SK-N-SH (cell line): Measurements from ENCODE around the gene NKX3-2. TPM values are rescaled to one million over a fixed set of nuclear protein-coding genes. Genes with fewer than 3 reads are reported as not detected.

Experiments used
- CTCF ChIA-PET: fragments of 300-600, 350-600 bp; formaldehyde crosslinking; extraction: SDS; loops from one replicate; lab custom pipeline; 2021; lab: Yijun Ruan, JAX
- POLR2A ChIA-PET: fragments of 350-600 bp; sonication (Branson Sonifier 250); formaldehyde crosslinking; extraction: SDS; loops from one replicate; lab custom pipeline; 2020; ENCODE audit warnings: antibody characterized with exemption, inconsistent platforms; lab: Yijun Ruan, JAX
- DNase-seq: peaks from one replicate; pipeline ENCODE4 v3.0.0; 2012
- H2AFZ ChIP-seq: fragments of 200-600 bp; sonication (generic); 2 replicates; pipeline ENCODE4 v1.8.1; 2016; ENCODE audit warnings: antibody characterized with exemption, mild to moderate bottlenecking, low read depth
- H3F3A ChIP-seq: fragments of 200-600 bp; sonication (generic); replicated peaks from 2 replicates; pipeline ENCODE3; 2016; ENCODE audit warnings: antibody characterized with exemption, mild to moderate bottlenecking; ENCODE audit not compliant: insufficient read depth
- H3K27ac ChIP-seq, 2 experiments: fragments of 200-500 bp in 1 of 2; fragments of 200-600 bp in 1 of 2; sonication (Bioruptor generic) in 1 of 2; sonication (generic), shearing (Covaris generic) in 1 of 2; 2 replicates each; pipeline versions ENCODE4 v1.5.1 to v1.6.1; 2014 to 2016; ENCODE audit warnings: low read depth in 2 of 2, inconsistent platforms in 1 of 2, low read length in 1 of 2, mild to moderate bottlenecking in 1 of 2, mixed read lengths in 1 of 2
- H3K27me3 ChIP-seq: fragments of 200-600 bp; sonication (generic), shearing (Covaris generic); 2 replicates; pipeline ENCODE4 v1.6.1; 2016; ENCODE audit warnings: mixed run types; ENCODE audit not compliant: insufficient read depth
- H3K36me3 ChIP-seq, 2 experiments: fragments of 200-500 bp in 1 of 2; fragments of 200-600 bp in 1 of 2; sonication (Bioruptor generic) in 1 of 2; sonication (generic) in 1 of 2; replicated peaks in 1 of 2; 2 replicates each; pipeline versions ENCODE3 to v1.5.1; 2014 to 2016; ENCODE audit warnings: low read length in 1 of 2, mild to moderate bottlenecking in 1 of 2; ENCODE audit not compliant: insufficient read depth in 2 of 2, control insufficient read depth in 1 of 2
- H3K4me1 ChIP-seq, 2 experiments: fragments of 200-500 bp in 1 of 2; fragments of 200-600 bp in 1 of 2; sonication (Bioruptor generic) in 1 of 2; sonication (generic), shearing (Covaris generic) in 1 of 2; 2 replicates each; pipeline versions ENCODE4 v1.5.1 to v1.6.1; 2014 to 2016; ENCODE audit warnings: low read depth in 1 of 2, low read length in 1 of 2, mixed run types in 1 of 2; ENCODE audit not compliant: insufficient read depth in 2 of 2, control insufficient read depth in 1 of 2
- H3K4me2 ChIP-seq: fragments of 200-600 bp; sonication (generic), shearing (Covaris generic); 2 replicates; pipeline ENCODE4 v1.6.1; 2017; ENCODE audit warnings: mixed run types
- H3K4me3 ChIP-seq, 2 experiments: fragments of 200-500 bp in 1 of 2; fragments of 200-600 bp in 1 of 2; sonication (Bioruptor generic) in 1 of 2; sonication (generic), shearing (Covaris generic) in 1 of 2; 2 replicates each; pipeline versions ENCODE4 v1.5.1 to v1.8.1; 2014 to 2016; ENCODE audit warnings: low read depth in 2 of 2, inconsistent platforms in 1 of 2, low read length in 1 of 2, mild to moderate bottlenecking in 1 of 2, mixed read lengths in 1 of 2, moderate library complexity in 1 of 2
- H3K79me2 ChIP-seq: fragments of 200-600 bp; sonication (generic); 2 replicates; pipeline ENCODE4 v1.8.1; 2017; ENCODE audit warnings: mild to moderate bottlenecking; ENCODE audit not compliant: insufficient read depth
- H3K9ac ChIP-seq: fragments of 200-600 bp; sonication (generic); 2 replicates; pipeline ENCODE4 v1.6.1; 2017; ENCODE audit warnings: mixed run types
- H3K9me2 ChIP-seq: fragments of 200-600 bp; sonication (generic); 2 replicates; pipeline ENCODE4 v1.6.1; 2017; ENCODE audit warnings: mixed run types
- H3K9me3 ChIP-seq: fragments of 200-600 bp; sonication (generic); 2 replicates; pipeline ENCODE4 v1.6.1; 2017; ENCODE audit warnings: mixed run types, mild to moderate bottlenecking, moderate library complexity
- H4K20me1 ChIP-seq: fragments of 200-600 bp; sonication (generic); 2 replicates; pipeline ENCODE4 v1.6.1; 2017; ENCODE audit warnings: mild to moderate bottlenecking, mixed run types; ENCODE audit not compliant: insufficient read depth
- ELF1 ChIP-seq: IDR thresholded peaks from 2 replicates; pipeline ENCODE4 v1.4.0; 2012
- EP300 ChIP-seq, 2 experiments: IDR thresholded peaks; 2 replicates each; pipeline versions ENCODE4 v1.4.0 to v1.6.1; 2012; ENCODE audit warnings: borderline replicate concordance in 1 of 2, low read depth in 1 of 2, low read length in 1 of 2
- EZH2phosphoT487 ChIP-seq: fragments of 200-600 bp; sonication (generic); IDR thresholded peaks from 2 replicates; pipeline ENCODE4 v1.6.1; 2017; ENCODE audit warnings: low read depth, mixed run types, mild to moderate bottlenecking, antibody characterized with exemption, moderate library complexity, borderline replicate concordance
- FOSL2 ChIP-seq: IDR thresholded peaks from 2 replicates; pipeline ENCODE4 v1.4.0; 2012; ENCODE audit warnings: low read depth, mild to moderate bottlenecking, moderate library complexity, borderline replicate concordance
- FOXM1 ChIP-seq: IDR thresholded peaks from 2 replicates; pipeline ENCODE4 v1.4.0; 2012; ENCODE audit warnings: low read depth, mild to moderate bottlenecking
- MAX ChIP-seq: IDR thresholded peaks from 2 replicates; pipeline ENCODE4 v1.4.0; 2012; ENCODE audit warnings: low read depth
- MEF2A ChIP-seq: IDR thresholded peaks from 2 replicates; pipeline ENCODE4 v1.4.0; 2012; ENCODE audit warnings: low read depth, borderline replicate concordance
- MXI1 ChIP-seq: IDR thresholded peaks from 2 replicates; pipeline ENCODE4 v1.6.1; 2012; ENCODE audit warnings: mild to moderate bottlenecking, low read depth, low read length, improper control_type of control experiment
- PBX3 ChIP-seq: IDR thresholded peaks from 2 replicates; pipeline ENCODE4; 2012
- TAF1 ChIP-seq: IDR thresholded peaks from 2 replicates; pipeline ENCODE4 v1.6.1; 2012; ENCODE audit warnings: low read depth, mild to moderate bottlenecking, low read length, moderate library complexity, borderline replicate concordance
- WGBS: methylation state at CpG from one replicate; pipeline ENCODE4 v1.1.6; 2017; ENCODE audit warnings: low lambda C conversion rate; 5-methylcytosine and 5-hydroxymethylcytosine counted together
- polyA plus RNA-seq, 3 experiments: library from polyadenylated mRNA; depleted of rRNA; stranded (reverse); fragments of >200 nt; gene quantifications; 2 replicates each; pipeline ENCODE4 v1.2.3, GENCODE V29; 2012
- TF ChIP-seq, protein P1 (sequence below): IDR thresholded peaks from 2 replicates; pipeline ENCODE4 v1.4.0; 2012; ENCODE audit warnings: low read depth, borderline replicate concordance
- TF ChIP-seq, protein P2 (sequence below): IDR thresholded peaks from 2 replicates; pipeline ENCODE4 v1.6.1; 2012; ENCODE audit warnings: mild to moderate bottlenecking, low read depth, low read length, moderate library complexity

The NKX3-2 gene
- polyA plus RNA-seq, 1 of the 3 experiments (the other 2 are of a cell fraction) = 0.15 TPM

DNA sequence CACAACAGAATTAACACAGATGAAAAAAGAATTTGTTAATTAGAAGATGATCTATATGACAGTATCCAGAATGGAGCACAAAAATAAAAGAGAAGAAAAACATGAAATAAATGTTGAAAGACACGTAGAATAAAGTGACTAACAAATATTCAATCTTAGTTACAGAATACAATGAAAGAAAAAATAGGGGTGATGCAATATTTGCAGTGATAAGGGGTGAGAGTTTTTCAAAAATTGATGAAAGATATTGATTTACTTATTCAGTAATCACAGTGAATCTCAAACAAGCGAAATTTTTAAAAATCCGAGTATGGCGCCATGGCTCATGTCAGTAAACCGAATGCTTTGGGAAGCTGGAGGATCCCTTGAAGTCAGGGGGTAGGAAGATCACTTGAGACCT is 39.9 kb downstream of the NKX3-2 start (continued):
- no peak for TF ChIP-seq PBX3

GRCh38 chr4:13498469-13498868 is 45.8 kb downstream of the NKX3-2 start:
- no peaks in the 10 kb centered on the region for H3F3A ChIP-seq
- no peaks in the 10 kb centered on the region for H3K4me1 ChIP-seq
- H3K9me2 ChIP-seq = no peaks in the 10 kb centered on the region
- H3K9me3 ChIP-seq = no peaks in the 10 kb centered on the region
- no peak overlapping the region for H3K9ac ChIP-seq
- POLR2A ChIA-PET = no interaction called here
- H2AFZ ChIP-seq = no peak overlapping the region
- H3K27ac ChIP-seq = no peak overlapping the region
- DNase-seq = no peak
- H4K20me1 ChIP-seq = no peaks in the 10 kb centered on the region
- CTCF ChIA-PET = interaction anchor here (2.7 kb wide), 1 partner anchor 8 kb away, joined by 10 read pairs; no protein-coding TSS in a partner anchor
- TF ChIP-seq PBX3 (no peak), MEF2A (no peak), MAX (no peak), FOXM1 (no peak), TAF1 (no peak), ELF1 (no peak), EP300 (IDR thresholded peaks at IDR 0.05; ENCODE audit: borderline replicate concordance in 1 of 2, low read depth in 1 of 2, low read length in 1 of 2) (no peak), EZH2phosphoT487 (no peak), MXI1 (no peak), FOSL2 (no peak)
- TF ChIP-seq, protein P1, sequence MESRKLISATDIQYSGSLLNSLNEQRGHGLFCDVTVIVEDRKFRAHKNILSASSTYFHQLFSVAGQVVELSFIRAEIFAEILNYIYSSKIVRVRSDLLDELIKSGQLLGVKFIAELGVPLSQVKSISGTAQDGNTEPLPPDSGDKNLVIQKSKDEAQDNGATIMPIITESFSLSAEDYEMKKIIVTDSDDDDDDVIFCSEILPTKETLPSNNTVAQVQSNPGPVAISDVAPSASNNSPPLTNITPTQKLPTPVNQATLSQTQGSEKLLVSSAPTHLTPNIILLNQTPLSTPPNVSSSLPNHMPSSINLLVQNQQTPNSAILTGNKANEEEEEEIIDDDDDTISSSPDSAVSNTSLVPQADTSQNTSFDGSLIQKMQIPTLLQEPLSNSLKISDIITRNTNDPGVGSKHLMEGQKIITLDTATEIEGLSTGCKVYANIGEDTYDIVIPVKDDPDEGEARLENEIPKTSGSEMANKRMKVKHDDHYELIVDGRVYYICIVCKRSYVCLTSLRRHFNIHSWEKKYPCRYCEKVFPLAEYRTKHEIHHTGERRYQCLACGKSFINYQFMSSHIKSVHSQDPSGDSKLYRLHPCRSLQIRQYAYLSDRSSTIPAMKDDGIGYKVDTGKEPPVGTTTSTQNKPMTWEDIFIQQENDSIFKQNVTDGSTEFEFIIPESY = no peak
- TF ChIP-seq, protein P2, sequence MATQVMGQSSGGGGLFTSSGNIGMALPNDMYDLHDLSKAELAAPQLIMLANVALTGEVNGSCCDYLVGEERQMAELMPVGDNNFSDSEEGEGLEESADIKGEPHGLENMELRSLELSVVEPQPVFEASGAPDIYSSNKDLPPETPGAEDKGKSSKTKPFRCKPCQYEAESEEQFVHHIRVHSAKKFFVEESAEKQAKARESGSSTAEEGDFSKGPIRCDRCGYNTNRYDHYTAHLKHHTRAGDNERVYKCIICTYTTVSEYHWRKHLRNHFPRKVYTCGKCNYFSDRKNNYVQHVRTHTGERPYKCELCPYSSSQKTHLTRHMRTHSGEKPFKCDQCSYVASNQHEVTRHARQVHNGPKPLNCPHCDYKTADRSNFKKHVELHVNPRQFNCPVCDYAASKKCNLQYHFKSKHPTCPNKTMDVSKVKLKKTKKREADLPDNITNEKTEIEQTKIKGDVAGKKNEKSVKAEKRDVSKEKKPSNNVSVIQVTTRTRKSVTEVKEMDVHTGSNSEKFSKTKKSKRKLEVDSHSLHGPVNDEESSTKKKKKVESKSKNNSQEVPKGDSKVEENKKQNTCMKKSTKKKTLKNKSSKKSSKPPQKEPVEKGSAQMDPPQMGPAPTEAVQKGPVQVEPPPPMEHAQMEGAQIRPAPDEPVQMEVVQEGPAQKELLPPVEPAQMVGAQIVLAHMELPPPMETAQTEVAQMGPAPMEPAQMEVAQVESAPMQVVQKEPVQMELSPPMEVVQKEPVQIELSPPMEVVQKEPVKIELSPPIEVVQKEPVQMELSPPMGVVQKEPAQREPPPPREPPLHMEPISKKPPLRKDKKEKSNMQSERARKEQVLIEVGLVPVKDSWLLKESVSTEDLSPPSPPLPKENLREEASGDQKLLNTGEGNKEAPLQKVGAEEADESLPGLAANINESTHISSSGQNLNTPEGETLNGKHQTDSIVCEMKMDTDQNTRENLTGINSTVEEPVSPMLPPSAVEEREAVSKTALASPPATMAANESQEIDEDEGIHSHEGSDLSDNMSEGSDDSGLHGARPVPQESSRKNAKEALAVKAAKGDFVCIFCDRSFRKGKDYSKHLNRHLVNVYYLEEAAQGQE = no peak
- no peak overlapping the region for H3K4me3 ChIP-seq
- peaks cover 20% of the 10 kb centered on the region; the same call in 1 of the 2 replicates for H3K27me3 ChIP-seq
- H3K79me2 ChIP-seq = no peaks in the 10 kb centered on the region
- no peak overlapping the region for H3K4me2 ChIP-seq
- WGBS = 33% methylated on average over 1 of the region's 1 CpG
- no peaks in the 10 kb centered on the region for H3K36me3 ChIP-seq
